ENCODE data around the gene DHX8. TPM values are rescaled to one million over a fixed set of nuclear protein-coding genes. Genes with fewer than 3 reads are reported as not detected.

The DHX8 gene
- 10 to 100 TPM; 47.8 to 54.1 TPM for total RNA-seq

DNA sequence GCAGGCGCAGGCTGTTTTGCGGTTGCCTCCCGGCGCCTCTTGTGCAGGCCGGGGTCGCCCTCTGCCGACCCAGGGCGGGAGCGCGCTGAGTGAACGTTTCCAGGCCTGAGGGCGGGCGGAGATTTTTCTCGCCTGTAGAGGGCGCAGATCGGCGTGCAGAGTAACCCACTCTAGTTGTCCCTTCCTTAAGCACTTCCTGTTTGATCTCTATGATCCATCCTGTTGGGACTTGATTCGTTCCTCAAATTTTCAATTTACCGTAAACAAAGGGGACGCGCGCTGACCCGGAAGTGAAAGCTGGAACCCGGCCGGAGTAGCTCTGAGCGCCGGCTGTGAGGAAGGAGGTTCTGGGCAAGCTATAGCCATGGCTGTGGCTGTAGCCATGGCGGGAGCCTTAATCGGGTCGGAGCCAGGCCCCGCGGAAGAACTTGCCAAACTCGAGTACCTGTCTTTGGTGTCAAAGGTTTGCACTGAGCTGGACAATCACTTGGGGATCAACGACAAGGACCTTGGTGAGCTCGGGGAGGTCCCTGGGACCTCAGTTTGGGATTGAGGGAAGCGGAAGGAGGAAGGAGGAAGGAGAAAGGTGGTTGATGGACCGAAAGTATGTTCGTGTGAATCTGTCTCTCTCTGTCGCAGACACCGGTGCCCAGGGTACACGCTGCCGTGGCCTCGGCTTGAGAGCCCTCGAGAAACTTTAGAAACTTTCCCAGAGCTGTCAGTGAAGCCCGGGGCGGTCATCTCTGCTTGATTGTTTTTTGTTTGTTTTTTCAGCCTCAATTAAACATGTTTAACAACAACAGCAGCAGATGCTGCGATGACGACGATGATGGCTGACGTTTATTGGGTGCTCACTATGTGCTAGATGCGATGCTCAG lies at the start of gene DHX8:
Gene DHX8 (plus strand): TSS at position 302 of the 878 bp plus-strand sequence. CDS start 63 bp downstream, at position 365.
- H3K4me3 Mint-ChIP-seq: peak within 1 kb of the TSS; percentile 99
- peaks cover 18% of the 10 kb centered on the region for H3K4me1 Mint-ChIP-seq (ENCODE audit: low read depth)
- POLR2A ChIA-PET: interaction anchor here (0.5 to 4.2 kb wide), 10 partner anchors 85 to 531 kb away, joined by 3 to 47 read pairs (median 6); partner anchors contain the start of genes ARL4D and TMEM101
- H3K27ac Mint-ChIP-seq: peak within 1 kb of the TSS; percentile 95
- H3K36me3 Mint-ChIP-seq: peaks cover 6% of the 10 kb centered on the region
- no peaks in the 10 kb centered on the region for H3K9me3 Mint-ChIP-seq
- CTCF ChIA-PET: interaction anchor here (0.6 to 7.2 kb wide), 51 partner anchors 9 to 726 kb away, joined by 3 to 261 read pairs (median 4); partner anchors contain the start of genes ARL4D, ETV4, PSME3 and RPL27
- intact Hi-C loops (cut with micrococcal nuclease): loop anchor here (1.0 to 10.0 kb wide), 7 partner anchors 86 to 313 kb away; partner anchors contain the start of genes ARL4D, NBR1 and TMEM106A
- no peaks in the 10 kb centered on the region for H3K27me3 Mint-ChIP-seq
- DNase-seq: peak; percentile 99

DNA sequence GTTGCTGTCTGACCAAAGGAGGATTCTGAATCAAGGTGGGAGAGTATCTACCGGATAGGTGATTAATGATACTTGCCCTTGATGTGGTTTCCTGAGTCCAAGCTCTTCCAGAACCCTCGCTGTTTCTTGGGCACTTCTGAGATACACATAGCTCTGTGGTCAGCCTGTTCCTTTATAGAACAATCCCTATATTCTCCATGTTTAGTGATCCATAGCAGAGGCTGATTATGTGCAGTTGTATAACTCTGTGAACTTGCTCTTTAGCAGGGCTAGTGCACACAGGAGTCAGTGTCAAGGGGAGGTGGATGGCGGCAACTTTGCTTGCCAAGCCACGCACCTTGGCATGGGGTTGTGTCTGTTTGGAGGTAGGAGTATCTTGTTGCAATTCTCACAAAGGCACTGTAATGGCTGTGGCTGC lies 48.9 kb upstream of the DHX8 start:
- H3K9me3 Mint-ChIP-seq: no peaks in the 10 kb centered on the region
- no peaks in the 10 kb centered on the region for H3K4me1 Mint-ChIP-seq (ENCODE audit: low read depth)
- ChIA-PET POLR2A (no interaction called here), CTCF (no interaction called here)
- H3K27me3 Mint-ChIP-seq: peaks cover 15% of the 10 kb centered on the region
- H3K36me3 Mint-ChIP-seq: no peaks in the 10 kb centered on the region
- no peak overlapping the region for H3K27ac Mint-ChIP-seq
- intact Hi-C loops (cut with micrococcal nuclease): no loop called here
- DNase-seq: no peak
- H3K4me3 Mint-ChIP-seq: no peak overlapping the region

DNA sequence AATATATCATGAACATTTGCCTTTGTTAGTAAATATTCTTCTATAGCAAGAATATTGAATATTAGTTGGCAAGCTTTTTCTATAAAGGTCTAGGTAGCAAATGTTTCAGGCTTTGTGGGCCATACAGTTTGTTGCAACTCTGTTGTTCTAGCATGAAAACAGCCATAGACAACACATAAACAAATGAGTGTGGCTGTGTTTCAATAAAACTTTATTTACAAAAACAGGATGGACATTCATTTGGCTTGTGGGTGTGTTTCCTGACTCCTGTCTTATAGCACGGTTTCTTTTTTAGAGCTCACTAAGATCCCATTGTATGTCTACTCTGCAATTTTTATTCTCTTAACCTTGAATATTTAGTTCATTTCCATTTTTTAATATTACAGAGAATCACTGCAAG lies 46.0 kb upstream of the DHX8 start:
- no peak for DNase-seq
- H3K4me1 Mint-ChIP-seq (ENCODE audit: low read depth): no peaks in the 10 kb centered on the region
- no peaks in the 10 kb centered on the region for H3K36me3 Mint-ChIP-seq
- H3K27me3 Mint-ChIP-seq: peaks cover 14% of the 10 kb centered on the region
- no peak overlapping the region for H3K4me3 Mint-ChIP-seq
- no peaks in the 10 kb centered on the region for H3K9me3 Mint-ChIP-seq
- intact Hi-C loops (cut with micrococcal nuclease): no loop called here
- ChIA-PET POLR2A (no interaction called here), CTCF (interaction anchor here (0.6 to 1.2 kb wide), 2 partner anchors 43 to 120 kb away, joined by 3 read pairs; no protein-coding TSS in a partner anchor)
- no peak overlapping the region for H3K27ac Mint-ChIP-seq

DNA sequence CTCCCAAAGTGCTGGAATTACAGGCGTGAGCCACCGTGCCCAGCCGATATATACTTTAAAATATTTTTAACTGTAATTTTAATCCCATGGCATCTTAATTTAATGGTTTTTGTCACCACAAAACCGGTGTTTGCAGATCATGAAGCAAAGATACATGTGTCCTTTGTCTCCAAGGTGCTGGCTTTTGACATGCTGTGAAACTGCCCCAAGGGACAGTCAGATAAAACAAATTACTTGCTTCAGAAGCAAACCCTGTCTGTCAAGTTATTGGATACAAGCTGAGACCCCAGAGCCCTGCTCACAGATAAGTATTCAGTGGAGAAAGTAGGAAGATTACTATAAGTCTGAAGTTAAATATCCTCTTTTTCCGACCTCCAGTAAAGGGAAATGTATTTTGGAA lies 45.1 kb upstream of the DHX8 start:
- Mint-ChIP-seq H3K36me3 (no peaks in the 10 kb centered on the region), H3K27ac (no peak overlapping the region), H3K4me1 (ENCODE audit: low read depth) (no peaks in the 10 kb centered on the region), H3K27me3 (peaks cover 9% of the 10 kb centered on the region), H3K4me3 (no peak overlapping the region), H3K9me3 (no peaks in the 10 kb centered on the region)
- no peak for DNase-seq
- intact Hi-C loops (cut with micrococcal nuclease): no loop called here
- ChIA-PET POLR2A (no interaction called here), CTCF (interaction anchor here (1.8 kb wide), 1 partner anchor 45 kb away, joined by 4 read pairs; the partner anchor contains the start of gene DHX8)

DNA sequence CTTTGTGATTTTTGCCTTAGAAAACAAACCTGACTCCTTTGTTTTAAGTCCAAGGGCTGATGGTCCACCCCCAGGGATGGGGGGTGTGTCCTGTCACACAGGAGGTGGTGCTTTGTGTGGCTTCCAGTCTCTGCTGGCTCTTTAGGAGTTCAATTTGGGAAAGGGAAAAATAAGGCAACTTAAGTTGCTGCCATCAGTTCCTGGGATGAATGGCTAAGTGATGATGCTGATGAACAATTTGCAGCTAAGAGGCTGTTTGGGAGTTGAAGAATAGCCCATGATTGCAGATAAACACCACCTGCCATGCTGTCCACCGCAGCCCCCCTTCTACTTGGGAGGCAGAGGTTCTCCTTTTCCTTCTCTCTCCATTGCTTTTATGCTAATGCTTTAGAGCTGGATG lies 44.7 kb upstream of the DHX8 start:
- Mint-ChIP-seq H3K9me3 (no peaks in the 10 kb centered on the region), H3K36me3 (no peaks in the 10 kb centered on the region), H3K27ac (no peak overlapping the region), H3K4me1 (ENCODE audit: low read depth) (no peaks in the 10 kb centered on the region), H3K27me3 (peaks cover 6% of the 10 kb centered on the region), H3K4me3 (no peak overlapping the region)
- intact Hi-C loops (cut with micrococcal nuclease): no loop called here
- ChIA-PET POLR2A (no interaction called here), CTCF (interaction anchor here (1.8 kb wide), 1 partner anchor 45 kb away, joined by 4 read pairs; the partner anchor contains the start of gene DHX8)
- no peak for DNase-seq

DNA sequence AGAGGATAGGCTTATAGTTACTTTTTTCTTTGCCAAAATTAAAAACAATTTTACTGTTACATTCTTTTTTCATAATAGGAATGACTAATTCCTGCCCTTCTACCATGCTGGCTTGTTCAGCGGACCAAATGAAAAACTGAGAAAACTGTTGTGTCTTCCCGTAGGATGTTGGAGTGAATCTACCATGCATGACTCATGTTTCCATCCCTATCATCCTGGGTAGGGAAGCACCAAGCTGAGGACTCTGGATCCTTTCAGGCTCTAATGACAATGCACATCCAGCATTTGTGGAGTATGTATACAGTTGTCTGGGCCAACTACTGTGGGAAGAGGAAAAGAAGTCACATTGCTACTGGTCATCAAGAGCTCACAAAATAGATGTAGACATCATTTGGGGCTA lies 41.1 kb upstream of the DHX8 start:
- CTCF ChIA-PET: interaction anchor here (1.0 to 1.4 kb wide), 2 partner anchors 49 to 108 kb away, joined by 3 read pairs; no protein-coding TSS in a partner anchor
- H3K27me3 Mint-ChIP-seq: peaks cover 1% of the 10 kb centered on the region
- POLR2A ChIA-PET: no interaction called here

DNA sequence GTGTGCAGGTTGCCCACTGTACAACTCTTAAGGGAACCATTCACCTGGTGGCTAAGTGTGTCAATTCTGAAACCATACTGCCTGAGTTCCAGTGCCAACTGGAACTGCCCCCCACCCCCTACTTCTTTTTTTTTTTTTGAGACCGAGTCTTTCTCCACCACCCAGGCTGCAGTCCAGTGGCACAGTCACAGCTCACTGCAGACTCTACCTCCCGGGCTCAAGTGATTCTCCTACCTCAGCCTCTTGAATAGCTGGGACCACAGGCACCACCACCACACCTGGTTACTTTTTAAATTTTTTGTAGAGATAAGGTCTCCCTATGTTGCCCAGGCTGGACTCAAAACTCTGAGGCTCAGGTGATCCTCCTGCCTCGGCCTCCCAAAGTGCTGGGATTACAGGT lies 40.4 kb upstream of the DHX8 start:
- Mint-ChIP-seq H3K4me3 (no peak overlapping the region), H3K9me3 (no peaks in the 10 kb centered on the region), H3K27me3 (peaks cover 1% of the 10 kb centered on the region), H3K36me3 (no peaks in the 10 kb centered on the region), H3K27ac (no peak overlapping the region), H3K4me1 (ENCODE audit: low read depth) (no peaks in the 10 kb centered on the region)
- POLR2A ChIA-PET: no interaction called here
- no peak for DNase-seq
- intact Hi-C loops (cut with micrococcal nuclease): no loop called here
- CTCF ChIA-PET: interaction anchor here (1.0 to 1.4 kb wide), 2 partner anchors 49 to 109 kb away, joined by 3 read pairs; no protein-coding TSS in a partner anchor

More for the DNA sequence above, 41.1 kb upstream of the DHX8 start:
- Mint-ChIP-seq H3K4me3 (no peak overlapping the region), H3K9me3 (no peaks in the 10 kb centered on the region), H3K4me1 (ENCODE audit: low read depth) (no peaks in the 10 kb centered on the region), H3K36me3 (no peaks in the 10 kb centered on the region), H3K27ac (no peak overlapping the region)
- intact Hi-C loops (cut with micrococcal nuclease): no loop called here
- DNase-seq: no peak

DNA sequence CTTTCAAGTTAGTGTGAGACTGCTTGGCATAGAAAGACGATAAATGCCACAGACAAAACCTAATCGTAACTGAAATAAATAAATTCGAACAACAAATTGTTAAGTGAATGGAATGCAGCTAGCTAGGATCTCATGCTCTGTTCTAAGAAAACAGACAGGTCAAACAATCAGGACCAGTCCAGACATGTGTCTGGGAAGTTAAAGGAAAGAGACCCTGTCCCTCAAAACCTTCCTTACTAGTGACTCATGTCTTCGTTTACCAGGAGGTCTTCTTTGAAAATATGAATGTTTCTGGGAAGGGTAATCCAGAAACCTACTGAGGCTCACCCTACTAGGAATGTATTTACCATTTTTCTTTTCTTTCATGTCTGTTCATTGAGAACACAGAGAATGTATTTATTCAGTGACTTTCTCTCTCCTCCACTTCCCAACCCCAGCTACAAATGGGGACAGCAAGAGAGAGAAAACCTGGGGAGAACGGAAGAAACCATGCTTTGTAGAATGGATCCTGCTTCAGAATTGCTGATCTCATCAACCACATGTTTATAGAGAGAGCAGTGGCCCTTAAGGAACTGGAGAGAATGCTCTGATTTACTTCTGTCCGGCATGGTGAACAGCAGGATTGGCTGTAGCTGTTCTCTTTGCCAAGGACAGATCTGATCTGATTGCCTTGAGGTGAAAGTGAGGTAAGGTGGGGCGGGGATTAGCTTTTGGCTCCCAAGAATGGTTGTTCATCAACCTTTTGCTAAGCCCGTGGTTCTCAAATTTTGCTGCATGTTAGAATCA lies 39.4 kb upstream of the DHX8 start:
- Mint-ChIP-seq H3K27ac (no peak overlapping the region), H3K36me3 (no peaks in the 10 kb centered on the region), H3K27me3 (peaks cover 3% of the 10 kb centered on the region), H3K4me3 (no peak overlapping the region), H3K4me1 (ENCODE audit: low read depth) (no peaks in the 10 kb centered on the region), H3K9me3 (no peaks in the 10 kb centered on the region)
- no peak for DNase-seq
- ChIA-PET POLR2A (no interaction called here), CTCF (no interaction called here)
- intact Hi-C loops (cut with micrococcal nuclease): no loop called here

DNA sequence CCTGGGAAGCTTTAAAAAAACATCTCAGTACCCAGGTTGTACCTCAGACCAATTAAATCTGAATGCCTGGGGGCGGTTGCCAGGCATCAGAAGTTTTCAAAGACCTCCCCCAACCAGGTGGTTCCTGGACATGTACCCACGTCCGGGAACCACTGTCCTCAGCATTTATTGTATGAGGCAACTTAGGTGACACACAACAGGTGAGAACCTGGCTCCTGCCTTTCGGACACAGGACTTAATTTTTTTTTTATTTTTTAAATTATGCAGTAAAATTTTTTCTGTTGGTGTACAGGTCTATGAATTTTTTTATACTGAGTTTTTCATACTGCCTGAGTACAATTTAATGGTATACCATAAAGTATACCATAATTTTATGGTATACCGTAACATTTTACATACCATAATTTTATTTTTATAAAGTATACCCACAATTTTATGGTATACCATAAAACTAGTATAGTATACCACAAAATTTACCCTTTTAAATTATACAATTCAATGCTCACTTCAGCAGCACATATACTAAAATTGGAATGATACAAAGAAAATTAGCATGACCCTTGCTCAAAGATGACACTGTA lies 38.7 kb upstream of the DHX8 start:
- POLR2A ChIA-PET: no interaction called here
- Mint-ChIP-seq H3K27me3 (peaks cover 3% of the 10 kb centered on the region), H3K4me1 (ENCODE audit: low read depth) (no peaks in the 10 kb centered on the region), H3K9me3 (no peaks in the 10 kb centered on the region), H3K27ac (no peak overlapping the region), H3K36me3 (no peaks in the 10 kb centered on the region), H3K4me3 (no peak overlapping the region)
- DNase-seq: no peak
- intact Hi-C loops (cut with micrococcal nuclease): no loop called here
- CTCF ChIA-PET: no interaction called here

DNA sequence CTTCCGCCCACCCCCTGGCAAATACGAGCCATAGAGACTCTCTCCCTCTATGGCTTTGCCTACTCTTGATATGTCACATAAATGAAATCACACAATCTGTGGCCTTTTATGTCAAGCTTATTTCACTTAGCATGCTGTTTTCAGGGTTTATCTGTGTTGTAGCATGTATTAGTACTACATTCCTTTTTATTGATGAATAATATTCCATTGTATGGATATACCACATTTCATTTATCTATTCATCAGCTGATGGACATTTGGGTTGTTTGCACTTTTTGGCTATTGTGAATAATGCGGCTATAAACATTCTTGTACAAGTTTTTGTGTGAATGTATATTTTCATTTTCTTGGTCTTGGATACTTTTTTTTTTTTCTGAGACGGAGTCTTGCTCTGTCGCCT lies 37.0 kb upstream of the DHX8 start:
- ChIA-PET CTCF (interaction anchor here (0.7 to 1.3 kb wide), 3 partner anchors 37 to 857 kb away, joined by 3 to 4 read pairs (median 3); partner anchors contain the start of gene DHX8), POLR2A (interaction anchor here (0.6 kb wide), 1 partner anchor 10 kb away, joined by 4 read pairs; no protein-coding TSS in a partner anchor)
- no peak overlapping the region for H3K4me3 Mint-ChIP-seq
- intact Hi-C loops (cut with micrococcal nuclease): no loop called here
- no peak overlapping the region for H3K27ac Mint-ChIP-seq
- no peak for DNase-seq
- no peaks in the 10 kb centered on the region for H3K36me3 Mint-ChIP-seq
- peaks cover 3% of the 10 kb centered on the region for H3K27me3 Mint-ChIP-seq
- no peaks in the 10 kb centered on the region for H3K9me3 Mint-ChIP-seq
- no peaks in the 10 kb centered on the region for H3K4me1 Mint-ChIP-seq (ENCODE audit: low read depth)

DNA sequence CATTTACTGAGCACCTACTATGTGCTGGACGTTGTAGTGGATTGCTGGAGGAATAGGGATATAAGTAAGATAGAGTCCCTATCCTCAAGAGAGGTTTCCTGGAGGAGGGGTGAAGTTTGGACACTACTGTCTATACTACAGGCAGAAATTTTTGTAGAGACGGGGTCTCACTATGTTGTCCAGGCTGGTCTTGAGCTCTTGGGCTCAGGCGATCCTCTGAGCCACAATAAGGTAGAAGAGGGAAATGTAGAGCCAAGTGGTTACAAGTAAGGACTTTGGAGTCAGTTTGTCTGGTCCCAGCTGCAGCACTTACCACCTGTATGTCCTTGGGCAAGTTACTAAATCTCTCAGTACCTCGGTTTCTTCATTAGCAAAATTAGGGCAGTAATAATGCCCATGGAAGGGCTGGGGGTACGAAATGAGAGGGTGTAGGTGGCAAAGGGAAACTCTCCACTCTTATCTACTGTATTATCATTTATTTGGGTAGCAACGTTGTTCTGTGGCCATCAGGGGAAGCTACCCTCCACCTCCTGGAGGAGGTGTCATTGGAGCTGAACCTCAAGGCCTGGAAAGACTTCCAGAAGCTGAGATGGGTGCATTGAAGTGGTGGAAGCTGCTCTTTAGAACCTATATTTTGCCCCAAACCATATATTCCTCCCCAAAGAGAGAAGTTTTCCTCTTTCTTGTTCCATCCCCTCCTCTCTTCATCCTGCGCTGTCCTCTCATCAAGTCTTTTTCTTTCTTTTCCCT lies 34.9 kb upstream of the DHX8 start:
- Mint-ChIP-seq H3K36me3 (no peaks in the 10 kb centered on the region), H3K27ac (no peak overlapping the region), H3K27me3 (peaks cover 8% of the 10 kb centered on the region), H3K9me3 (no peaks in the 10 kb centered on the region), H3K4me3 (no peak overlapping the region), H3K4me1 (ENCODE audit: low read depth) (no peaks in the 10 kb centered on the region)
- DNase-seq: no peak
- intact Hi-C loops (cut with micrococcal nuclease): no loop called here
- ChIA-PET POLR2A (no interaction called here), CTCF (no interaction called here)
